CD4-positive, alpha-beta T cell treated with Interleukin-15 for 1 hour (primary cell): ENCODE measurements around the gene KCNE4.

Experiments used
- DNase-seq: peaks from one replicate; pipeline ENCODE4 v3.0.0-alpha.2; 2020

KCNE4 gene, protein sequence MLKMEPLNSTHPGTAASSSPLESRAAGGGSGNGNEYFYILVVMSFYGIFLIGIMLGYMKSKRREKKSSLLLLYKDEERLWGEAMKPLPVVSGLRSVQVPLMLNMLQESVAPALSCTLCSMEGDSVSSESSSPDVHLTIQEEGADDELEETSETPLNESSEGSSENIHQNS

DNA sequence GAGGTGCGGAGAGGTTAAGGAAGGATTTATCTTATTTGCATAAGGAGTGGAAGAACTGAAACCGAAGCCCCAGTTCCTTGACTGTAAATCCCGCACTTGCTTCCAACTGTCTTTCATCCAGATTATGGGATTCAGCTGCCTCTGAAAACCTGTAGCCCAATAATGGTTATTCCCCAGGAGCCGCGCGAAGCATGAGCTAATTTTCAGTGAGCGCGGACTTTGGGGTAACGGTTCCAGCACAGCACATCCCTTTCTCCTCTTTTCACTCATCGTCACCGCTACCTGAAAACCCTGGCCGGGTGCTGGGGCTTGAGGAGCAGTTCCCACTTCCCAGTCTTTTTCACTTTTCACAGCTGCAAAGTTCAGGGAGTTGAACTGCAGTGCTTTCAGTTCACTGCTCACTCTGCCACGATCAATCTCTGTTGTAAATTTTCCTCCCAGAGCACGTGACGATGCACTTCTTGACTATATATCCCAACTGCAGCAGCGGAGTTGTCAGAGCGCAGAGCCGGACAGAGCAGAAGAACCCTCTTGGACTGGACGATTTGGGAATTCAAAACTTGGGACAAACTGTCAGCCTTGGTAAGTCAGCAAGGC, at the start of gene KCNE4:
TSS of gene KCNE4 (plus strand) at position 498 of the 597 bp plus-strand sequence. CDS start 641 bp downstream, outside the sequence.
- DNase-seq: no peak

DNA sequence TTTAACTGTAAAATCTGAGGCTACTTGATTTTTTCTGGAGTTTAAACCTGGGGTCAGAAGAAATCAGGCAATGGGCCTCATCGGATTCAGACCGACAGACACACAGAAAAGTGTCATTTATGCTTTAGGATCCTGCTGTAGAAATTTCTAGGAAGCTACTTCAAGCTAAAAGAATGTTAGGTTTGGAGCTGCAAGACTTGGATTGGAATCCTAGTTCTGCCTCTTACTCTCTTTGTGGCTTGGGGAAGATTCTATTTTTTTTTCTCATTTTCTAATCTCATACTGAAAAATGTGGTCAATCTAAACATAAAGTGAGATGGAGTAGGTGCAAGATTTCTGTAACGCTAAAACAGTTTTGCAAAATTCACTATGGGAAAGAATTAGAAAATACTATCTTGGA, 48.8 kb upstream of the KCNE4 start:
- DNase-seq: no peak

GRCh38 chr2:223005496-223005895, 46.5 kb upstream of the KCNE4 start:
- DNase-seq: no peak

- DNase-seq: no peak
Observed at GRCh38 chr2:223007531-223007930, 44.5 kb upstream of the KCNE4 start.

DNA sequence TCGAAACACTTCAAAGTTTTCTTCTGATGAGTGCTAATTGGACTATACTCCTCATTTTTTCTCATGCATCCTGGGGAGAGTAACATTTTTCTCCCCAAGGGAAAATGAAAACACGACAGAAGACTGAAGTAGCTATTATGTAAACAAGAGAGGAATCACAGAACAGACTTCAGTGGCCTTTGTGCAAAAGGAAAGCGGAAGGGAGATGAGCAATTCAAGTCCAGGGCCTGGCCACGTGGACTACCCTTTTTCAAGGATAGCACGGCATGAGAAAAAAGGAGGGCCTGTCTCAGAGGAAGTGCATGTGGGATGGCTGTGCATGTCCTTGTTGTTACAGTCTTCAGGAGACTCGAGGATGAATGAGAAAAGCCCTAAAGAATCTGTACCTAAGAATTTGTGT, 43.8 kb upstream of the KCNE4 start:
- no peak for DNase-seq

- no peak for DNase-seq
Observed at GRCh38 chr2:223008956-223009355, 43.0 kb upstream of the KCNE4 start.

DNA sequence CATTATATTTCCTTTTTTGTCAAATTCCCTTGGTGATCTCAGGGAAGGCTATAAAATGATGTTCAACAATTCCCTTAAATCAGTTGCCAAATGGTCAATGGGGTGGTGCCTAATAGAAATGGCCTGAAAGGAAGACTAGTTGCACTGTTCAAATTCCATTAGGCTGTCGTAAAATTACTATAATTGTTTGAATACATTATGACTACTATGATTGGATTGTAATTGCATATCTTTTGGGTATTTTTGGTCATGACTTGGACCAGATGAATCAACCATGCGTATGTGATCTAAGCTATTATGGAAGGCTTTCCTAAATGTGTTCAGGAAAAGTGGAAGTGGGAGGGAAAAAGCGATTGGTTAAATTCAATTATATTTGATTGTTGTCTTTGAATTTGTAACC, 41.3 kb upstream of the KCNE4 start:
- DNase-seq: no peak

- no peak for DNase-seq
Observed at GRCh38 chr2:223012291-223012690, 39.7 kb upstream of the KCNE4 start.

DNA sequence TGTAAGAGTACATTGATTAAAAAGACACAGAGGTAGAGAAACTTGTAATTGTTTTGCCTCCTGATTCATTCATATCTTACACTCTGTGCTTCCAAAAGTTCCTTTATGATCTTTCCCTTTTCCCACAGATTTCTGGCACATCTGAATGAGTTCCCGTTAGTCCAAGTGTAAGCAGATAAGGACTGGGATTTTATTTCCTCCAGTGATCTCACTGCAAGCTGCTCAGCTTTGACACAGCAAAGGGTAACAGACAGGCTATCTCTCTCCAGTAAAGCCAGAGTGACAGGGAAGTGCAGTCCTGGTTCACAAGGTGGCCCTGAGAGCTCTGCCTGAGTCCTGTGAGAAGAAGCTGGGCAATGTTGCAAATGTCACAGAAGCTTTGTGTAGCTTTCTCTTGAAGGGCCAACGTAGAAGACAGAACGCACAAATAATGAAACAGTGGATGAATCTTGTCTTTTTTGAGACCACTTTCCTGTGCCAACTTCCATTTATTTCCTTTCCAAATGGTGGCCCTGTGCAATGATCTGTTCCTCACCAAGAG, 32.5 kb upstream of the KCNE4 start:
- DNase-seq: no peak

DNA sequence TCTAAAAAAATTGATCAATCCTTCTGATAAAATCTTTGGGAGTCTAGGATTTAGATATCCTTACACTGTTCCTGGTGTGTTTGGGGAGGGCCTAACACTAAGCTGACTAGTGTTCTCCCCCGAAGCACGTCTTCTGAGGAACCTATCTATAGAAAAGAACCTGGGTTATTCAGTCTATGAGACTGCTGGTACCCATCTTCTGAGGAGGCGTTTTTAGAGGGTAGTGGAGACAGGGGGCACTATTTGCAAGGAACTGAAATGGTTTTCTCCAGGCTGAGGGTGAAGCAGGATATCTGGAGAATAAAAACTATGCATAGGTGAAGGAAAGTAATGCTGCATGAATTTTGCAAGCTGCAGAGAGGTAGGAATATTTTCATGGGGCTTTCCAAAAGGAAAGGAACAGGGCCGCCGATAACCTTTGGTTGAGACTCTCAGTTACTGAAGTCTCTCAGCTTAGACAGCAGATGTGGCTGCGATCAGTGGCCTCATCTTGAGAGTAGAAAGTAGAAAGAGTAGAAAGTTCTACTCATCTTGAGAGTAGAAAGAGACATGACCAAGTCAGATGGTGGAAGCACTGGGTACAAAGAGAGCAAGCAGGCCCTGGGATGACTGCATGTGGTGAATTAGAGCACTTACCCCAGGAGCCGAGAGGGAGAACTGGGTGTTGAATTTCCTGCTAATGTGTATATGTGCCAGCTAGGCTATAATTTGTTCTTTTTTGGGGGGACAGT, 31.8 kb upstream of the KCNE4 start:
- no peak for DNase-seq

DNA sequence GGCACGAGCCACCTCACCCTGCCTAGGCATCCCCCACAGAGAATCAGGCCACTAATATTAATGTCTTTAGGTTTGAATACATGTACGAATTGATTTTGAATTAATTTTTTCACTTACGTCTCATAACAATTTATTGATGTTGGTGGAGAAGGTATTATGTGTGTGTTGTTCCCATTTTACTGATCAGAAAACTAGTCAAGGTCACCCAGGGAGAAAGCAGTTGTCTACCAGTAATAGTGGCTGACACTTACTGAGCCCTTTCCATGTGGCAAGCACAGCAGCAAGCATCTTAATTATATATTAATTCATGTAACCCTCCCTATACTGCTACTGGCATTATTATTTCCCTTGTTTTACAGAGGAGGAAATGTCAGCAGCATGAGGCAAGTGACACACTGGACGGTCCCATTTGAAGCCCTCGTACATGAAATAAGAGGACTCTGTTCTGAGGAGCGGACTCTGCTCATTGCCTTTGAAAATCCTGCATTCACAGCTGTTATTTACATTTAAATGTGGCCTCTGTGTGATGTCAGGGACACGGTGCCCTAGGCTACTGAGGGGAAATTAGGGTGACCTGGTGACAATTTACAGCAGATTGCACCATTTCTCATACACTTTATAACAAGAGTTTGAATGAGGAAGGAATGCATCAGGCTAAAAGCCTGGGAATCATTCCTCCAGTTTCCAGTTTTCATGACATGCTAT, 30.9 kb upstream of the KCNE4 start:
- no peak for DNase-seq

DNA sequence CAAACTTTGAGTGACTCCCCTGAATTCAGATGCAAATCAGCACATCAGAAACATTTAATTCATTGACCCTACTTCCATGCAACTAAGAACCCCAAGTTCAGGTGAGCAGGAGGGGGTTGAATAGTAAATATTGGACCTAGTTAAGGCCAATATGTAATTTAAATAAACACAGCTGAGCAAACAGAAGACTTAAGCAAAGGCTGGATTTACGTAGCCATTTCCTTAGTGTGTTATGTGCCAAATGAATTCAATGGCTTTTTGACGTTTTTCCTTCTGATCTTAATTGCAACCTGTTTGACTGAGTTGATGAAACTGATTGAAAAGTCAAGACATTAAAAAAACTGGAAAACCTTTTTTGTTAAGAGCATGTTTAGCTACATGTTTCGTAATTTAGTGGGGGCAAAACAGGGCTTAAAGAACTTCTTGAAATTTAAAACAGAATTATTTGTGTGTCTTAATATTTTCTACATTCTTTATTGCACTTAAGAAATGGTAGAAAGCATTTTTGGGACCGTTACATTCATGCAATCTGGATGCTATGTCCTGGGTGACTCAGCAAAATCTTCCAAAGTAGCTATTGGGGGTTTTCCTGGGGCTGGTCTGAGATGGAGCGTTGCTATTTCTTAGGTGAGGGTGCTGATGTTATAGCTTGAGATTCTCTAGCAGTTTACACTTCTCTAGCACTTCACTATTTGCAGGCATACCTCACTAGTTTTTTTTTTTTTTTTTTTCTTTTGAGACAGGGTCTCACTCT, 25.5 kb upstream of the KCNE4 start:
- no peak for DNase-seq

DNA sequence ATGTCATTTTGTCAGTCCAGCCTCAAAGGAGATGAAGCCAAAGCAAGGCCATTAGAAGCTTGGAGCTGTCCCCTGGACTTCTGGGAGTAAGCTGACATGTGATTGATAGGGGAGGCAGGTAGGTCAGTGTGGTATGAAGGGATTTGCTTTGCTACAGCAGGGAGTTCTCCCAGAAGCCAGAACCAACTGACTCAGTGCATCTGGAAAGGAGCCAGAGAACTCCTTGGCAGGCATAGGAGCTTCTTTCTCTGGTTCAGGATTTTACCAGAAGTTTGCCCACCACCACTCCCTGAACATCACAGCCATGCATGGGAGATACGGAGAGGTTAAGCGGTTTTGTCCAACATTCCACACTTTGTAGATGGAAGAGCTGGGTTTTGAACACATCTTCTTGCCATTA, 24.5 kb upstream of the KCNE4 start:
- no peak for DNase-seq

- DNase-seq: no peak
Observed at GRCh38 chr2:223029287-223029686, 22.7 kb upstream of the KCNE4 start.

DNA sequence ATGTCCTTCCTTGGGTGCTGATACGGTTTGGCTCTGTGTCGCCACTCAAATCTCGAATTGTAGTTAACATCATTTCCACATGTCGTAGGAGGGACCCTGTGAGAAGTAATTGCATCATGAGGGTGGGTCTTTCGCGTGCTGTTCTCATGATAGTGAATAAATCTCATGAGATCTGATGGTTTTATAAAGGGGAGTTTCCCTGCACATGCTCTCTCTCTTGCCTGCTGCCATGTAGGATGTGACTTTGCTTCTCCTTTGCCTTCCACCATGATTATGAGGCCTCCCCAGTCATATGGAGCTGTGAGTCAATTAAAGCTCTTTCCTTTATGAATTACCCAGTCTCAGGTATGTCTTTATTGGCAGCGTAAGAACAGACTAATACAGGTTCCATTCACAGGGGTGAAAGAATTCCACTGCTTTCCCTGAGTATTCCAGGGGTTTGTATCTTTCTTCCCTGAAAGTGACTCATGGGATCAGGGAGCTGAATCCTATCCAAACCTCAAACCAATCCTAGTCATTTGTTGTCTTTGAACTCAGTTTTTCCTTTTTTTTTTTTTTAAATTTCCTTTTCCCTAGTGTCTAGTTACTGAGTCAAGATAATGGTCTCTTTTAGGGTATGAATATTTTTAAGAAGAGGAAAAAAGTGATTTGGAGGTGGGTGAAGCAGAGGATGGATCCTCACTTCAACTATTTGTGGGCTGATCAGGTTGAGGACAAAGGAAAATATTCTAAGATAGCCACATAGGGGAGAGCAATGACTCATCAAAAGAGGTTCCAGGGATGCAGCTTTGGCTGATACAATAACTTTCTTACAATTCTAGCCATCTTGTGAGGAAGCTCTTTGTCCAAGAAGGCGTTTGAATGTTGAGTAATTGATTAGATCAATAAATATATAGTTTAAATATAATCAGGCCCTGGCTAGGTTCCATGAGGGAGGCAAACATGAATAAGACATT, 19.5 kb upstream of the KCNE4 start:
- no peak for DNase-seq

GRCh38 chr2:223034221-223034975, 17.6 kb upstream of the KCNE4 start:
- no peak for DNase-seq

GRCh38 chr2:223036790-223037444, 15.1 kb upstream of the KCNE4 start:
- DNase-seq: no peak

DNA sequence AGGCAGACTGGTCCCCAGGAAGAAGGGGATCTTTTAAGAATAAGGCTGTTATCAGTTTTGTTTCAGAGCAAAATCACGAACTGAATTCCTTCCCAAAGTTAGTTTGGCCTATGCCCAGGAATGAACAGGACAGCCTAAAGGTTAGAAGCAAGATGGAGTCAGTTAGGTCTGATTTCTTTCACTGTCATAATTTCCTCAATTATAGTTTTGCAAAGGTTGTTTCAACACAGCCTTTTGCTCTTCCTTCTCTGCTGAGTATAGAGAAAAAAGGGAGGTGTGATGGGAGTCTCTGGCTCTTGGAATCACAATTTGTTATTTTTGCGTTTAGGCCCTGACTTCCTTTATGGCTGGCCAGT, 14.6 kb upstream of the KCNE4 start:
- no peak for DNase-seq

DNA sequence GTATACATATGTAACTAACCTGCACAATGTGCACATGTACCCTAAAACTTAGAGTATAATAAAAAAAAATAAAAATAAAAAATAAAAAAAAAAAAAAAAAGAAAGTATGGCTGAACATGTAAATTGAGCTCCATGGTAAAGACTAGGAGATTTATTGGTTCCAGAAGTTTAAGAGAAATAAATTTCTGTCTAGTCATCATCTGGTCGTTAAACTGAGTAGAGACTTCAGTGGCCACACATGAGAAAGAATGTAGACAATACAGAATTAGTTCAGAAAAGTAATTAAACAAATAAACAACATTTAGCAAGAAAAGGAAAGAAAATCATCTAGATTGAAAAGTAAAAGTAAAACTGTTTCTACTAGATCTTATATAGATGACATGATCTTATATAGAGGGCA, 12.4 kb upstream of the KCNE4 start:
- no peak for DNase-seq

GRCh38 chr2:223040527-223040926, 11.5 kb upstream of the KCNE4 start:
- DNase-seq: no peak
